Sigmoid colon (tissue), 7 donors: Measurements from ENCODE around the gene RUNX1. TPM values are rescaled to one million over a fixed set of nuclear protein-coding genes. Genes with fewer than 3 reads are reported as not detected.

ENCODE experiments used
- DNase-seq: peaks from one replicate; pipeline ENCODE4 v3.0.0-alpha.2; 2019
- H3K27ac ChIP-seq, 4 donors: fragments of 200-600 bp; sonication (generic); one replicate each; pipeline ENCODE4 v1.5.1; 2016 to 2019; ENCODE audit warnings: mild to moderate bottlenecking in 1 of 4
- H3K27me3 ChIP-seq, 3 donors: fragments of 200-600 bp; sonication (generic); one replicate each; pipeline ENCODE4 v1.5.1; 2019; ENCODE audit warnings: mild to moderate bottlenecking in 1 of 3
- H3K36me3 ChIP-seq, 4 donors: fragments of 200-600 bp; sonication (generic); one replicate each; pipeline ENCODE4 v1.5.1; 2016 to 2019
- H3K4me1 ChIP-seq, 4 donors: fragments of 200-600 bp; sonication (generic); one replicate each; pipeline ENCODE4 v1.5.1; 2017 to 2019
- H3K4me3 ChIP-seq, 4 donors: fragments of 200-600 bp; sonication (generic); one replicate each; pipeline ENCODE4 v1.5.1; 2017 to 2019; ENCODE audit warnings: mild to moderate bottlenecking in 2 of 4, moderate library complexity in 1 of 4
- H3K9me3 ChIP-seq, 4 donors: fragments of 200-600 bp in 3 of 4; sonication (generic) in 3 of 4; one replicate each; pipeline versions ENCODE4 v1.5.1 to v1.6.1; 2013 to 2019
- EP300 ChIP-seq, 4 donors: sonication (generic); formaldehyde crosslinking; IDR thresholded peaks; one replicate each; pipeline ENCODE4 v1.6.1; 2017; ENCODE audit warnings: antibody characterized with exemption in 4 of 4
- POLR2A ChIP-seq, 2 donors: fragments of 450-650 bp; IDR thresholded peaks; one replicate each; pipeline ENCODE4 v1.6.1; 2016; ENCODE audit warnings: antibody characterized with exemption in 2 of 2, mild to moderate bottlenecking in 2 of 2, moderate library complexity in 2 of 2
- POLR2AphosphoS5 ChIP-seq, 4 donors: sonication (generic); formaldehyde crosslinking; IDR thresholded peaks; one replicate each; pipeline ENCODE4 v1.6.1; 2017; ENCODE audit warnings: antibody characterized with exemption in 4 of 4
- WGBS, 2 donors: extraction: QIAGEN DNeasy Blood & Tissue Kit; methylation state at CpG; one replicate each; pipeline ENCODE4 v1.1.7; 2013; 5-methylcytosine and 5-hydroxymethylcytosine counted together
- intact Hi-C: fragments of 100-400 bp; cut with DNase I; formaldehyde crosslinking; loops from one replicate; pipeline ENCODE4 v1.15.1; 2023
- polyA plus RNA-seq, 3 donors: library from polyadenylated mRNA; stranded (reverse); fragments of 200-250 nt; gene quantifications; one replicate each; pipeline ENCODE4 v1.2.3, GENCODE V29; 2013
- total RNA-seq, 4 donors: library from RNA; depleted of rRNA; stranded (reverse); fragments of >200 nt; gene quantifications; one replicate each; pipeline ENCODE4 v1.1.0, GENCODE V29; 2016
- TF ChIP-seq, protein P1 (sequence below), 4 experiments: fragments of 450-650 bp in 3 of 4; fragments of 200-600 bp in 1 of 4; IDR thresholded peaks; one replicate each; pipeline ENCODE4 v1.5.1; 2016 to 2019; ENCODE audit warnings: antibody characterized with exemption in 4 of 4, mild to moderate bottlenecking in 3 of 4, moderate library complexity in 2 of 4
- donor health status: healthy with polysubstance abuse.
- donor health status: Bipolar disorder and iron deficiency.
- donor health status: healthy.

RUNX1 gene
- total and polyA plus RNA-seq, 7 donors, result 2.8 to 23.3 (median 7.5) TPM

DNA sequence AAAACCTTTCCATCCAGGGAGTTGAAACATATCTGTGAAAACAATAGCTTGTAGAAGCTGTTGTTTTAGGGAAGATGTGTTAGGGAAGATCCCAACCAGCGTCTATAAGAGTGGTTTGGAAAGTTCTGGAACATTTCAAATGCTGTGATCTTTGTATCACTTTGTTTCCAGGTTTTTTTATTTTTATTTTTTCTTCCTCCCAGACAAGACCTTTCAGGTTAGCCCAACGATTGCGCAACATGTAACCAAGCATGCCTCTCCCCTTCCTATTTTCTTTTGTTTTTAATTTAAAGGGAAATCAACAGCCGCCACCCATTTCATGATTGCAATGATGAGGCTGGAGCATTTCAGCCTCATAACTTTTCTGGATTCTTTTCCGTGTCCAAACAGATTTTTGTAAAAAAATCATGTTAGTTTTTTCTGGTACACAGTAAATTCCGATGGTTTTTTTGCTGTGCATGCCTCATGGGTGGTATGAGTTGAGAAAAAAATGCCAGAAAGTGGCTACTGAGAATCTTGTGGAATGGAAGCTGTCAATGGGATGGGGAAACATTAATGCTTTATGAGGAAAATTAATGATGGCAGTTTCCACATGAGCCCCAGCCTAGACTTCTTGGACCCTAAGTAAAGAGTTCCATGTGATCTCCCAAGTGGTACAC lies 109.3 kb downstream of the RUNX1 start:
- DNase-seq, result no peak
- H3K27ac ChIP-seq, result no peak overlapping the region
- WGBS, 2 donors, result 81 to 90% methylated on average over 6 of the region's 6 CpGs
- H3K4me1 ChIP-seq, result peaks cover 0 to 10% (median 0%) of the 10 kb centered on the region in 4 donors
- TF ChIP-seq POLR2AphosphoS5 (IDR thresholded peaks at IDR 0.05), result no peak
- TF ChIP-seq, protein P1, sequence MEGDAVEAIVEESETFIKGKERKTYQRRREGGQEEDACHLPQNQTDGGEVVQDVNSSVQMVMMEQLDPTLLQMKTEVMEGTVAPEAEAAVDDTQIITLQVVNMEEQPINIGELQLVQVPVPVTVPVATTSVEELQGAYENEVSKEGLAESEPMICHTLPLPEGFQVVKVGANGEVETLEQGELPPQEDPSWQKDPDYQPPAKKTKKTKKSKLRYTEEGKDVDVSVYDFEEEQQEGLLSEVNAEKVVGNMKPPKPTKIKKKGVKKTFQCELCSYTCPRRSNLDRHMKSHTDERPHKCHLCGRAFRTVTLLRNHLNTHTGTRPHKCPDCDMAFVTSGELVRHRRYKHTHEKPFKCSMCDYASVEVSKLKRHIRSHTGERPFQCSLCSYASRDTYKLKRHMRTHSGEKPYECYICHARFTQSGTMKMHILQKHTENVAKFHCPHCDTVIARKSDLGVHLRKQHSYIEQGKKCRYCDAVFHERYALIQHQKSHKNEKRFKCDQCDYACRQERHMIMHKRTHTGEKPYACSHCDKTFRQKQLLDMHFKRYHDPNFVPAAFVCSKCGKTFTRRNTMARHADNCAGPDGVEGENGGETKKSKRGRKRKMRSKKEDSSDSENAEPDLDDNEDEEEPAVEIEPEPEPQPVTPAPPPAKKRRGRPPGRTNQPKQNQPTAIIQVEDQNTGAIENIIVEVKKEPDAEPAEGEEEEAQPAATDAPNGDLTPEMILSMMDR (IDR thresholded peaks at IDR 0.05), result no peak
- no peaks in the 10 kb centered on the region for H3K9me3 ChIP-seq
- H3K36me3 ChIP-seq, result no peaks in the 10 kb centered on the region
- H3K4me3 ChIP-seq, result no peak overlapping the region
- intact Hi-C loops, result no loop called here
- H3K27me3 ChIP-seq, result no peaks in the 10 kb centered on the region

DNA sequence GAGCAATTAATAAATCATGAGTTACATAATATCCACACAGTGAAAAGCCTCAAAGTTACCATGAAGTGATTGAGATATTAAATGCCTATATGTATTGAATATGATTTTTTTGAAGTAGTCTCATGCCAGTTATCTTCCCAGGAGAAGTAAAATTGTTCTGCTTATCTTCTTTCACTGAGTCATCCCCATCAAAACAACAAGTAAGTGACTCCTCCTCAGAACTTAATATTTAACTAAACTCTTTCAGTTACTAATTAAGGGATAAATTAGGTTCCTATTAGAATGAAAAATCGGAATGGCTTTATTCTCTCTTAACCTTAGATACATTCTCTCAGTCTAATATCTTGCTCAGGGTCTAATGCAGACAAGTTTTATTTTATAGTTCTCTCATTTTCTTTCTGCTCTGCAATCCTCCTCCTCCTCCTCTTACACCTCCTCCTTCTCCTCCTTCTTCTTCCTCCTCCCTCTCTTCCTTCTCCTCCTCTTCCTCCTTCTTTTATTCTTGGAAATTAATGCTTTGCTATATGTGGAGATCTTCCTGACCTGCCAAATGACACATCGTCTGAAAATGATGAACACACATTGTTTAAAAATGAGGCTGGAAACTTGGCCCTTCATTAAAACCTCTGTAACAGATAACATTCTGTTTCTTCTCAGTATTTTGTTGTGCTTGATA lies 110.9 kb downstream of the RUNX1 start:
- H3K27ac ChIP-seq, result no peak overlapping the region
- intact Hi-C loops, result no loop called here
- no peaks in the 10 kb centered on the region for H3K27me3 ChIP-seq
- H3K9me3 ChIP-seq, result no peaks in the 10 kb centered on the region
- no peak overlapping the region for H3K4me3 ChIP-seq
- TF ChIP-seq POLR2AphosphoS5 (IDR thresholded peaks at IDR 0.05) (no peak), POLR2A (IDR thresholded peaks at IDR 0.05) (no peak), EP300 (IDR thresholded peaks at IDR 0.05) (no peak)
- TF ChIP-seq, protein P1 (IDR thresholded peaks at IDR 0.05), result no peak
- H3K4me1 ChIP-seq, result peaks cover 0 to 10% (median 0%) of the 10 kb centered on the region in 4 donors
- DNase-seq, result no peak
- WGBS, 2 donors, result 77 to 84% methylated on average over 2 of the region's 2 CpGs
- no peaks in the 10 kb centered on the region for H3K36me3 ChIP-seq

GRCh38 chr21:34936883-34937563 lies 112.1 kb downstream of the RUNX1 start:
- WGBS, 2 donors, result 40 to 82% methylated on average over 4 of the region's 4 CpGs
- TF ChIP-seq, protein P1 (IDR thresholded peaks at IDR 0.05), result no peak
- TF ChIP-seq POLR2A (IDR thresholded peaks at IDR 0.05), result no peak
- no peak for DNase-seq

DNA sequence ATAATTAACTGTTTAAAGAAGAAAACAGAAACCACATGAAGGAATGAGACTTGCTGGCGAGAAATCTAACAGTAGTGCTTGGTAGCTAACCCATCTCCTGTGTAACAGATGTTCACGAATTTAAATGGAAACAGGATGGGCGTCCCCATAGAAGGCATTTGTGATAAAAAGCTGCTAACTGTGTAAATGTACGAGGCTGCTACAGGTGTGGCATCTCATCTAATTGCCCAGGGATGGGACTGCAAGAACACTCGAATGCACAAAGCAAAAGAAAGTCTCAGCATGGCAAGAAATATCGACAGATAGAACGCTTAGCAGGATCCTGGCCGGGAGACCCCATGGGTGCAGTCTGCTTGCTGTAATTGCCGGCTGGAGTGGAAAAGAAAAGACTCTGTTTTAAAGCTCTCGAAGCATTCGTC lies 112.7 kb downstream of the RUNX1 start:
- DNase-seq, result no peak
- Histone ChIP-seq H3K4me3 (no peak overlapping the region), H3K36me3 (no peaks in the 10 kb centered on the region), H3K27me3 (no peaks in the 10 kb centered on the region), H3K27ac (no peak overlapping the region), H3K4me1 (peaks cover 0 to 10% (median 0%) of the 10 kb centered on the region in 4 donors), H3K9me3 (no peaks in the 10 kb centered on the region)
- TF ChIP-seq POLR2A (IDR thresholded peaks at IDR 0.05) (no peak), EP300 (IDR thresholded peaks at IDR 0.05) (no peak), POLR2AphosphoS5 (IDR thresholded peaks at IDR 0.05) (no peak)
- TF ChIP-seq, protein P1 (IDR thresholded peaks at IDR 0.05), result no peak
- intact Hi-C loops, result no loop called here
- 39 to 51% methylated on average over 11 of the region's 11 CpGs for WGBS, 2 donors

More at GRCh38 chr21:34936883-34937563, 112.1 kb downstream of the RUNX1 start:
- no peaks in the 10 kb centered on the region for H3K36me3 ChIP-seq
- H3K27me3 ChIP-seq, result no peaks in the 10 kb centered on the region
- H3K4me3 ChIP-seq, result no peak overlapping the region
- H3K4me1 ChIP-seq, result peaks cover 0 to 10% (median 0%) of the 10 kb centered on the region in 4 donors
- no peaks in the 10 kb centered on the region for H3K9me3 ChIP-seq
- no peak overlapping the region for H3K27ac ChIP-seq
- intact Hi-C loops, result no loop called here
